Measurements from ENCODE around the gene TBCB. TPM values are rescaled to one million over a fixed set of nuclear protein-coding genes. Genes with fewer than 3 reads are reported as not detected.
"Not testable (repeated sequence)": the region's sequence is repeated elsewhere in the genome, so short reads cannot be mapped to it uniquely, and the experiment has no call there.

The TBCB gene, protein sequence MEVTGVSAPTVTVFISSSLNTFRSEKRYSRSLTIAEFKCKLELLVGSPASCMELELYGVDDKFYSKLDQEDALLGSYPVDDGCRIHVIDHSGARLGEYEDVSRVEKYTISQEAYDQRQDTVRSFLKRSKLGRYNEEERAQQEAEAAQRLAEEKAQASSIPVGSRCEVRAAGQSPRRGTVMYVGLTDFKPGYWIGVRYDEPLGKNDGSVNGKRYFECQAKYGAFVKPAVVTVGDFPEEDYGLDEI
- 201 and 226 TPM in 2 replicates for total RNA-seq

DNA sequence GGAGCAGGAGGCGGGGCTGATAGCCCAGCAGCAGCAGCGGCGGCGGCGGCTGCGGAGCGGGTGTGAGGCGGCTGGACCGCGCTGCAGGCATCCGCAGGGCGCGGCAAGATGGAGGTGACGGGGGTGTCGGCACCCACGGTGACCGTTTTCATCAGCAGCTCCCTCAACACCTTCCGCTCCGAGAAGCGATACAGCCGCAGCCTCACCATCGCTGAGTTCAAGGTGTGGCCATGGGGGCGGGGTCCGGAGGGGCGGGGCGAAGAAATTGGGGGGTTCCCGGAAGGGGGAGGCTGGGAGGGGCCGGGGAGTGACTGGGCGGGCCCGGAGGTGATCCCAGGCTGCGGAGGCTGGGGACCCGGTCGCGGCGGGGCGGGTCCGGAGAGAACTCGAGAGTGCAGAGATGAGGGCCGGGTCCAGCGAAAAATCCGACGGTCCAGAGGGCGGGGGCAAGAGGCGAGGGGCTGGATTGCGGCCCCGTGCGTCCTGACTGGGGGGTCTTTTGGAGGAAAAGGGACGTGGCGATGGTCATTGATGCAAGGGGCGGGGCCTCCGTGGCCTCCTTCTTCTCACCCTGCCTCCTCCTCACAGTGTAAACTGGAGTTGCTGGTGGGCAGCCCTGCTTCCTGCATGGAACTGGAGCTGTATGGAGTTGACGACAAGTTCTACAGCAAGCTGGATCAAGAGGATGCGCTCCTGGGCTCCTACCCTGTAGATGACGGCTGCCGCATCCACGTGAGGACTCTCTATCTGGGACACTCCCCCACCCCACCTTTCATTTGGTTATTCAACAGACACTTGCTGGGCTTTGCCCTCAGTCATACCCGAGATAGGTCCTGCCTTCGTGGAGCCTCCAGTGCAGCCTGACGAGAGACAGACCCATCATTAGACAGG is at the start of gene TBCB:
Gene TBCB, plus strand, starts transcription at position 16 of the 891 bp plus-strand sequence. Its CDS starts 93 bp downstream, at position 109.
- DNase-seq, result peak; percentile 37

DNA sequence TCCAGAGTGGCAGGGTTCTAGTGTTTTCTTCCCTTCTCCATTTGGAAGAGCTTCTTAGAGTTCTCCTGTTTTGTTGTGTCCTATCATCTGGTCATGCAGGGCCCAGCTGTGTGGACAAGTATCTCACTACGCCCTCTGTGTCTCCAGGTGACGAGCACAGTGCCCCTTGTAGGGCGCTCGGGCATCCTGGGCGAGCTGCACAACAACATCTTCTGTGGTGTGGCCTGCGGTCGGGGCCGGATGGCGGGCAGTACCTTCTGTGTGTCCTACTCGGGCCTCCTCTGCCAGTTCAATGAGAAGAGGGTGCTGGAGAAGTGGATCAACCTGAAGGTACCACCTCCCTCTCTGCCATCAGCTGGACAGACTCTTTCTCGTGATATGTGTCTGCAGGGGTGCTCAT is 47.6 kb upstream of the TBCB start:
- DNase-seq, result no peak

DNA sequence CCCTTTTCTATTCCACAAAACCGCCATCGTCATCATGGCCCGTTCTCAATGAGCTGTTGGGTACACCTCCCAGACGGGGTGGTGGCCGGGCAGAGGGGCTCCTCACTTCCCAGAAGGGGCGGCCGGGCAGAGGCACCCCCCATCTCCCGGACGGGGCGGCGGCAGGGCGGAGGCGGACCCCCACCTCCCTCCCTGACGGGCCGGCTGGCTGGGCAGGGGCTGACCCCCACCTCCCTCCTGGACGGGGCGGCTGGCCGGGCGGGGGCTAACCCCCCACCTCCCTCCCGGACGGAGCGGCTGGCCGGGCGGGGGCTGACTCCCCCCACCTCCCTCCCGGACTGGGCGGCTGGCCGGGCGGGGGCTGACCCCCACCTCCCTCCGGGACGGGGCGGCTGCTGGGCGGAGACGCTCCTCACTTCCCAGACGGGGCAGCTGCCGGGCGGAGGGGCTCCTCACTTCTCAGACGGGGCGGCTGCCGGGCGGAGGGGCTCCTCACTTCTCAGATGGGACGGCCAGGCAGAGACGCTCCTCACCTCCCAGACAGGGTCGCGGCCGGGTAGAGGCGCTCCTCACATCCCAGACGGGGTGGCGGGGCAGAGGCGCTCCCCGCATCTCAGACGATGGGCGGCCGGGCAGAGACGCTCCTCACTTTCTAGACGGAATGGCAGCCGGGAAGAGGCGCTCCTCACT is 46.3 kb upstream of the TBCB start:
- not testable (repeated sequence) for DNase-seq

DNA sequence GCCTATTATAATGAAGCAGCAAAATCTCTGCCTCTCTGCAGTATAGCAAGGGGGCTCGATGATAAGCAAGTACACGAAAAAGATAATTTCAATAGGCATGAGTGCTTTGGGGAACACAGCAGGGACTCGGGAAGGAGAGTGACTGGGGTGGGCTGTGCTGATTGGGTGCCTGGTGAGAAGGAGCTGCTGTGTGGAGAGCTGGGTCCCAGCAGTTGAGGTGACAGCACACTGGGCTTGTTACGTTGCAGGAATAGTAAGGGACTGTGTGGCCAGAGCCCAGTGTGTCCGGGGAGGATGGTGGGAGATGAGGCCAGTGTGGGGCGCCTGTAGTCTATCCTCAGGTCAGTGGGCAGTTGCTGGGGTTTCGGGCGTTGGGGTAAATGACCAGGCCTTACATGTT is 43.2 kb upstream of the TBCB start:
- no peak for DNase-seq

DNA sequence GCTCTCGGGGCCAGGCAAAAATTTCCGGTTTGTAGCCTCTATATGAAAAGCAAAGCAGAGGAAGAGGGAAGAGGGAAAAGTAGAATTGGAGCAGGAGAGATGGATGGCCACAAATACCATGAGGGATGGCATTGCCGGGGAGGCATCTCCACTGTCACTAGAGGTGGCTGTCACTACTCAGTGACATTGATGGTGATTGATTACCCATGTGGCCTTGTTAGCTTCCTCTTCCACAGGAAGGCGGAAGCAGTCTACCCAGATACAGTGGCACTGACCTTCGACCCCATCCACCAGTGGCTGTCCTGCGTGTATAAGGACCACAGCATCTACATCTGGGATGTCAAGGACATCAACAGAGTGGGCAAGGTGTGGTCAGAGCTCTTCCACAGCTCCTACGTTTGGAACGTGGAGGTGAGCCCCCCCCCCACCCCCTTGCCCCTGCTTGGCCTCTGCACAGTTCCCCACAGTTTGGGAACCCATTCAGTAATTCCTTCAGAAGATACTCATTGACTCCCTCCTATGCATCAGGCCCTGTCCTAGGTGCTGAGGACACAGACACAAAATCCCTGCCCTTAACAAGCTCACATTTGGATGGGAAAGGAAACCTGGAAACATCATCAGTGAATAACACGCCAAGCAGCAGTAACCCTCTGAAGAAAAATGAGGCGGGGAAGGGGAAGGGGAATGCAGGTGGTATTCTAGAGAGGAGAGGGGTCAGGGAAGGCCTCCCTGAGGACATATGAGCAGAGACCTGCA is 42.0 kb upstream of the TBCB start:
- DNase-seq, result no peak

DNA sequence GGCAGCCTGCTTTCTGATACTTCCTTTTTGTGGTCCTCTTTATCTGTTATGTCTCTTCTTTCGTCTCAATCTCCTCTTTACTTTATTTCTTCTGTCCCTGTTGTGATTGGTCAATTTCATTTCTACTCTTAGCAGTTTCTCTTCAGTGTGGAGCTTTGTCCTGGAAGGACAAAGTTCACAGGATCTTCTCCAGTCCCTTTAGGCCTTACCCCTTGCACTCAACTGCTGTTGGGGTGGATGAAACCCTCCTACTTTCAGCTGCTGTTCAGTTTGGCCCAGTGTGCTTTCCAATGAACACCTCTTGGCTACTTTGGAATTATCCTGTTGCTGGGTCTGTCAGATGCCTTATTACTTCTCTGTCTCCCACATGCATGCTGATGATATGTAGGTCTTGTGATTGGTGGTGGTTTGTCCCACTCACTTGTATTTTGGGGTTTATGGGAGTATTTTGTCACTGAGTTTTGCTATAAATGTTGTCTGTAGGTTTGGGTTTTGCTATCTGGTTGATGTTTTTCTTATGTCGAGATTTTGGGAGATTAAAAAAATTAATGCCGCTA is 35.8 kb upstream of the TBCB start:
- DNase-seq, result no peak

DNA sequence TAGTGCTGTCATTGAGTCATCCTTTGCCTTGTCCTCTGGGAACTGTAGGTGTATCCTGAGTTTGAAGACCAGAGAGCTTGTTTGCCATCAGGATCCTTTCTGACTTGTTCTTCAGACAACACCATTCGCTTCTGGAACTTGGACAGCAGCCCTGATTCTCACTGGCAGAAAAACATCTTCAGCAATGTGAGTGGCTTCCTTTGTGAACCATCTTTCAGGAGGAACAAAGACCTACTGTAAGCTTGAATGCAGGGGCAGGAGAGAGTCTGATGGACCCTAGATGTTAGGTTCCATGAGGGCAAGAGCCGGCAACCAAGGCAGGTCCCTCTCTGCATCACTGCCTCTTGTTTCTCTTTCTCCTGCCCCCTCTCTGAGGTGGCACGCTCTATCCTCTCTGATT is 33.9 kb upstream of the TBCB start:
- DNase-seq, result no peak

DNA sequence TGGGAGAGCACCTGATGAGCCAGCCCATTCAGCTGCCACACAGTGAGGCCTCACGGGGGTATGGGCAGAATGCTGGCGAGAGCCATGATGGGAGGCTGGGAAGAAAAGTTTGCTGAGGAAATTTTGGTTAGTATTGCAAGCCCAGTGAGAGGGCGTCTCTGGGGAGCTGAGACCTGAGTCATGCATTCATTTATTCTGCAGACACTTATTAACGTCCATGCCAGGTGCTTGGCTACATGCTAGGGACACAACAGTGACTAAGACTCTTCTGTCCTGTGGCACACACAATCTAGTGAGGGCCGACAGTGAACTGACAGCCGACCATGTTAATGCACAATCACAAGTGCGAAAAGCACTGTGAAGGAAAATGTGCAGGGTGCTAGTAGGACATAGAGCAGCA is 33.4 kb upstream of the TBCB start:
- DNase-seq, result no peak

DNA sequence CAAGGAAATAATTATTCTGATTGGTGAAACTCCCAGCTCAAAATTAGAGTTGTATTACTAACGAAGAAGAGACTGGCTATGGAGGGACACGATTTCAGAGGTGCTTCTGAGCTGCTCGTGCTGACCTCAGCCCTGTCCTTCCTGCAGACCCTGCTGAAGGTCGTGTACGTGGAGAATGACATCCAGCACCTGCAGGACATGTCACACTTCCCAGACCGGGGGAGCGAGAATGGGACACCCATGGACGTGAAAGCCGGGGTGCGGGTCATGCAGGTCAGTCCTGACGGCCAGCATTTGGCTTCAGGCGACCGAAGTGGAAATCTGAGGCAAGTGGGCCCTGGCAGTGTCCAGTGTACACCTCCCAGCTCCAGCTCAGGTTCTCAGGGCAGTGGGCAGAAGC is 32.4 kb upstream of the TBCB start:
- DNase-seq, result no peak

DNA sequence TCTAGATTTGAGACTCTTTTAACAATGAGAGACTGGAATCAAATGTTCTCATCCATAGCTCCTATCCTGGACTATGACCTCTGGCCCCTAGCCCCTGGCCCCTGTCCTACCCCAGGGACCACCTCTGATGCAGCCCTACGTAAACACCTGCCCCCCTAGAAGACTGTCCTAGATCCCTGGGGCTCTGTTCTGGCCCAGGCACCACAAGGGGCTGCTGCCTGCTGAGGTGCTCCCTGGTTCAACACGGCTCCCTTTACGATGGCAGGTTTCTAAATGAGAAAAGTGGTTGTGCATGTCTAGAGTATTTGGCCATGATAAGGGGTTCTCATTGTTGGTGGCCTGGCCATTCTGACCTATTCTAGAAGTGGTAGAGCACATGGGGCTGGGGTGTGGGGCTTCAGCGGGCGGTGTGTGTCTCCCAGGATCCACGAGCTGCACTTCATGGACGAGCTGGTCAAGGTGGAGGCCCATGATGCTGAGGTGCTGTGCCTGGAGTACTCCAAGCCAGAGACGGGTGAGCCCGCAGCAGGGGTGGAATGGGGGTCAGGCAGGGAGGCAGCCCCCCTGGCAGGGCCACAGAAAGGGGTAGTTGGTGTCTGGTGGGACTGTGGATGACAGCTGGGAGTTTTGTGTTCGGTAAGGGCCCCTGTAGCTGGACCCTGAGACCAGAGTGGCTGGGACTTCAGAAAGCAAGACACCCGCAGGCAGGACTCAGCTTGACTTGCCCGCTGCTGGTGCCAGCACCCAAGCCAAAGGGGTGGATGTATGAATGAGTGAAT is 30.8 kb upstream of the TBCB start:
- no peak for DNase-seq

DNA sequence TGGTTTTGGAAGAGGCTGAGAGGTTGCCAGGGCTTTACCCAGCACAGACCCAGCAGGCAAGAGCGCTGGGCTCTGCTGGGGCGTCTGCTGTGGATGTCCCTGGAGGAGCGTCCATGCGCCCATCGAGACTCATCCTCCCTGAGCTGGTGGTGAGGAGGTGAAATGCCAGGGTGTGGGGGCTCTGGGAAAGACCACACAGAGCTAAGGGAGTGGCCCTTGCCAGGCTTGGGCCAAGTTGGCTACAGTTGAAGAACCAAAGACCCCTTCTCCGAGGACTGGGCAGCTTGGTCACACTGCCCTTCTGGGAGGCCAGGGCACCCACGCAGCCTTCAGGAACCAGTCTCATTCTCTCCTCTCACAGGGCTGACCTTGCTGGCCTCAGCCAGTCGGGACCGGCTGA is 28.9 kb upstream of the TBCB start:
- DNase-seq, result no peak

DNA sequence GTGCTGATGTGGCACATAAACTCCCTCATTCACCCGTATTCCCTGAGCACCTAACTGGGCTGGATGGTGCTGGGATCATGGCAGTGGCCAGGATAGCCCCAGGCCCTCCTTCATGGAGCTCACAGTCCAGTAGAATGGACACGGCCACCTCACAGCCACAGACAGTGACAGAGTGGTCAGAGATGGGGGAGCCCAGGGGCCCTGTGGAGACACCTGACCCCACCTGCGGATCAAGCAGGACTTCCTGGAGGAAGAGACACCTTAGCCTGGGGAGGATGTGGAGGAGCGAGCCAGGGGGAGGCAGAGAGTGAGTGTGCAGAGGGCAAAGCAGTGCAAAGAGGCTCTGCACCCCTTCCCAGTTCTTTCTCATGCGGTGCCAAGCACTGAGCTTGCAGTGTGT is 25.4 kb upstream of the TBCB start:
- no peak for DNase-seq

DNA sequence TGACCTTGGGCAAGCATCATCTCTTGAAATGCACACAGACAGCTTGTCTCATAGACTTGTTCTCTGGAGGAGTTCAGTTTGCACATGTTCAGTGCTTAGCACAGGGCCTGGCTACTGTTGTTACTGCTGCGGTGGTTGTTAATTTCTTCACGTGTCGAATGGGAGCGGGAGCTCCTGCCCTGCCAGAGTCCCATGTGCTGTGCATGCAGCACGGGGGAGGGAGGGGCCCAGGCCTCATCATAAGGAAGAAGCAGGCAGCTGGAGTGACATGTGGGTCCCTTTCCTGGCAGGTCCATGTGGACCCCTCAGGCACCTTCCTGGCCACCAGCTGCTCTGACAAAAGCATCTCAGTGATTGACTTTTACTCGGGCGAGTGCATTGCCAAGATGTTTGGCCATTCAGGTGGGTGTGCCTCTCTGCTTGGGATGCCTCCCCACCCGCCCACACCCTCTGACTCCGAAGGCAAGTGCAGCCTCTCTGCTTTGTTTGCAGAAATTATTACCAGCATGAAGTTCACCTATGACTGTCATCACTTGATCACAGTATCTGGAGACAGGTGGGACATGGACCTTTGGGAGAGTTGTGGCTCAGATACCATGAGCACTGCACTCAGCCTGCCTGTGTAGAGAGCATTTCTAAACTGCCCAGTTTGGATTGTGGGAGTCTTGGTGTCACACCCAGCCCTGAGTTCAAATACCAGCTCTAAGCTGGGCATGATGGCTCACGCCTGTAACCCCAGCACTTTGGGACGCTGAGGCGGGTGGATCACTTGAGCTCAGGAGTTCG is 24.2 kb upstream of the TBCB start:
- no peak for DNase-seq

DNA sequence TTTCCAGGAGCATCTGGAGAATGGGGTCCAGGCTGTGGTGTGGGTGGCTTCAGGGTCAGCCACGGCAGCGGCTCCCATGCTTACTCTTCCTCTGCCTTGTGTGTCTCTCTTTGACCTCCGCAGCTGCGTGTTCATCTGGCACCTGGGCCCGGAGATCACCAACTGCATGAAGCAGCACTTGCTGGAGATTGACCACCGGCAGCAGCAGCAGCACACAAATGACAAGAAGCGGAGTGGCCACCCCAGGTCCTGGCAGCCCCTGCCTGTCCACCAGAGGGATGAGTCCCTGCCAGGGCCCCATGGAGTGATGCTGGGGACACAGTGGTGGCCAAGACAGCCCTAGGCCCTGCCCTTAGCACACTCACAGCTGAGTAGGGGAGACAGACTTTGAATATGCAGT is 22.7 kb upstream of the TBCB start:
- no peak for DNase-seq

DNA sequence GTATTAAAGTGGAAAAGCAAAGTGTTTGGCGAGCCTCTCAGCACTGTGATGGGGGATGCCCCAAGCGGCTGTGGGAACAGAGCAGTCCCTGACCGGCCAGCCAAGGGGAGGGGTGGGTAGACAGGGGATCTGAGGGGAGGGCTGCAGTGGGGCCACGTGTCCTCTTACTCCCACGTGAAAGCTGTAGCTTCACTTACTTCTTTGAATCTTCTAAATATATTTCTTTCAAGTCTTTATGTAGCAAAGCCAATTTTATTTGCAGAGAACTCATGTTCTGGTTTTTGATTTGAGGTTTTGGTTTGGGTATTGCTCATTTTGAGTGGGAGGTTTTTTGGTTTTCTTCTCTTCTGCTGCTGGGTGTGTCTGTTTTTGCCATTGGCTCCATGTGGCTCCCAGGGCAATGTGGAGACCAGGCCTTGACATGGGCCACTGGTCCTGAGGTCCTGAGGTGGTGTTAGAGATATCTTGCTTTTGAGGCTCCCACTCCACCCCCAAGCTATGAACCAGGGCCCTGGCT is 22.1 kb upstream of the TBCB start:
- no peak for DNase-seq

DNA sequence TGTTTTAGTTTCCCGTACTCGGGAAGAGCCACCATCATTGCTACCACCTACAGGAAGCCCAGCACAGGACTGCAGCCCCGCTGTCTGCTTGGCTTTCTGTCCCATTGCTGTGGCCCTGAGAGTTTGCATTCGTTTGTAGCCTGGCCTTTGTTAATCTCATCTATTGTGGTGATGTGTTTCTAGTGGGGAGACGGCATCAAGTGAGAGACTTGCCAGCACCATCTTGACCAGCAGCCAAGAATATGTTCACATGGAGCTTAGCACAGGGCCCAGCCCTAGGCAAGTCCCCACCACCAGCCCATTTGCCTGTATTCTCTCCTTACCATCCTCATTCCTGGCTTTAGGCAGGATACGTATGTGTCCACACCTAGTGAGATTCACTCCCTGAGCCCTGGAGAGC is 21.6 kb upstream of the TBCB start:
- no peak for DNase-seq

DNA sequence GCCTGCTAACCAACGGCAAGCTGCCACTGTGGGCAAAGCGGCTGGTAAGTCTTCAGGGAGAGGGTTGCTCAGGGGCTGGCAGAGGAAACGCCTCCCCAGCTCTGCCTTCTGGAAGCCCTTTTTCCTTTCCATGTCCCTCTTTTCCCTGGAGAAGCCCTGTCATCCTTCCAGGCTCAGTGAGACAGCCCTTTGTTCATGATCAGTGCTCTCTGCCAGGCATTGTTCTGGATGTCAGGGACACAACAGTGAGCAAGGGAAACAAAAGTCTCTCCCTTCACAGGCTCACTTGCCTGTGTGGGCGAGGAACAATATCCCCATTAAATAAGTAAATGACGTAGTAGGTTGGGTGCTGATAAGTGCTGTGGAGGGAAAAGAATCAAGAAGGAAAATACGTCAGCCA is 18.2 kb upstream of the TBCB start:
- peak; percentile 44 for DNase-seq

DNA sequence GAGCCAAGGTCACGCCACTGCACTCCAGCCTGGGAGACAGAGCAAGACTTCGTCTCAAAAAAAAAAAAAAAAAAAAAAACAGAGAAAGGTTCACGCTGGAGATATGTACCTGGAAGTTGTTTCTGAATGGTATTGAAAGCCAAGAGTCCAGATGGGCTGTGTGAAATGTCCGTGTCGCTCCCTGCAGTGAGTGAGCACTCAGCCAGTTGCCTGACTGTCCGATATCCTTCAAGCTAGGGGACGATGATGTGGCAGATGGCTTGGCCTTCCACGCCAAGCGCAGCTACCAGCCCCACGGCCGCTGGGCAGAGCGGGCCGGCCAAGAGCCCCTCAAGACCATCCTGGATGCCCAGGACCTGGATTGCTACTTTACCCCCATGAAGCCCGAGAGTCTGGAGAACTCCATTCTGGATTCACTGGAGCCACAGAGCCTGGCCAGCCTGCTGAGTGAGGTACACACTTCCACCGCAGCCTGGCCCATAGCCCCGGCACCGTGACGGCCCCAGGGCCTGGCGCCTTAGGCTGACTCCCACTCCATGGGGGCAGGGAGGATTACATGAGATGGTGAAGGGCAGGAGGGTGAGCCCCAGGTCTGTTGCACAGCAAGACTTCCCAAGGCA is 16.0 kb upstream of the TBCB start:
- no peak for DNase-seq

DNA sequence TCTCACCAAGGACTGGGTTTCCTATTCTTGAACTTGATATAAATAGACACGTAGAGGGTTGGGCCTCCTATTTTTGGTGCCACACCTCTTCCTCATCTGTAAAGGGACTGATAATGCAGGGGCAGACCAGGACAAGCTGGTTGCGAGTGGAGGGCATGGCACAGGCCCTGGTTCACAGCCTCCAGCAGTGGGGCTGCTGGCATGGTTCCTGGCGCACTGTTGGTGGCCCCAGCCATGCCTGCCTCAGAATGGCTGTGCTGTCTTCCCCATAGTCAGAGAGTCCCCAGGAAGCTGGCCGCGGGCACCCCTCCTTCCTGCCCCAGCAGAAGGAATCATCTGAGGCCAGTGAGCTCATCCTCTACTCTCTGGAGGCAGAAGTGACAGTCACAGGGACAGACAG is 14.8 kb upstream of the TBCB start:
- no peak for DNase-seq
